Measurements from ENCODE around the gene SIM1.

The SIM1 gene

DNA sequence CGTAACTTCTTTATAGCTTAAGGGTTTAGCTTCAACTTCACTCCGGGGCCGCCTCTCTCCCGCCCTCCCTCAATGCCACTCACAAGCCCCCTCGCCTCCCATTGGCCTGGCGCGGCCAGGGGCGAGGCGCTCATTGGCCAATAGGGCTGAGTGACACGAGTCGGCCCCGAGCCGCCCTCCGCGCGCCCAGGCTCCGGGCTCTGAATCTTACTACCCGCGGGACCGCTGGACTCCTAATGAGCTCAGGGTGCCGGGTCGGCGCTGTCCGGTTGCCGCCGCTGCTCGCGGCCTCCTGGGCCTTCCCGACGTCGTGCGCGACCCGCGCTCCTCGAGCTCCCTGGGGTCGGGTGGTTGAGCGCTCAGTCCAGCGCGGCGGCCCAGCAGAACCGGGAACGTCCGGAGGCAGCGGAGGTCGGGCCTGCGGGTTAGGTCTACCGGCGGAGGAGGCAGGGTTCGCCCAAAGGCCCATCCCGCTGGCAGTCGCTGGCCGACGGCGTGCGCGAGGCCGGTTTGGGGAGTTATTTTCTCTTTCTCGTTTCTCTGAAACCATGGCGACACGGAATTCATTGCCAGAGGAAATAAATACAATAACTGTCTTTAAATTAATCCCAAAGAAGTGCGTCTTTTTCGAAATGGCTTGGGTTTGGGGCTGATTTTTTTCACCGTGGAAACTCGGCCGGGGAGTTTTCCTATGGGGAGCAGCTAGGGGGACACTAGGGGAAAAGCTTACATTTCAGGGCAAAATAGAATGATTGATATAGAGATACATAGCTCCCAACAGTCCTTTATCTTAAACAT, at the start of gene SIM1:
Gene SIM1 (minus strand): TSS at position 19 of the 798 bp plus-strand sequence. CDS start 1,453 bp downstream, outside the sequence.
- DNase-seq, result no peak

- DNase-seq, result no peak
Measured at GRCh38 chr6:100512203-100512862, 47.6 kb upstream of the SIM1 start.

GRCh38 chr6:100509101-100509500, 44.4 kb upstream of the SIM1 start:
- DNase-seq, result no peak

DNA sequence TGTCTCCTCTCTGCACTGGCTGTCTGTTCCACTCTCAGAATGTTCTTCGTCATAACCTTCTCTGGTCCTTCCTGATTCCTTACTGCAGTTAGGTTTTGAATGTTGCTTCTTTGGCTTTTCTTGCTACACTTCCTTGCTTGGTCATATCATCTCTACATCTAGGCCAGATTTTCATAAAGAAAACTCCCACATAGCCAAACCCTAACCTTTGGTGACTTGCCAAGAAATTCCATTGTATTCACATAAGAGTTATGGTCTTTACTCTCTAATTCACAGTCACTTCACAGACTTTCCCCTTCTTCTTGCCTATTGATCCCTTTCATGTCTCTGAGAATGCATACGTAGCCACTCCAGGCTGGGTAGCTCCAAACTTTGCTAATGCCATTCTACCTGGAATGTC, 41.9 kb upstream of the SIM1 start:
- DNase-seq, result no peak

- no peak for DNase-seq
Measured at GRCh38 chr6:100504786-100505737, 40.3 kb upstream of the SIM1 start.

GRCh38 chr6:100503043-100503705, 38.5 kb upstream of the SIM1 start:
- DNase-seq, result no peak

DNA sequence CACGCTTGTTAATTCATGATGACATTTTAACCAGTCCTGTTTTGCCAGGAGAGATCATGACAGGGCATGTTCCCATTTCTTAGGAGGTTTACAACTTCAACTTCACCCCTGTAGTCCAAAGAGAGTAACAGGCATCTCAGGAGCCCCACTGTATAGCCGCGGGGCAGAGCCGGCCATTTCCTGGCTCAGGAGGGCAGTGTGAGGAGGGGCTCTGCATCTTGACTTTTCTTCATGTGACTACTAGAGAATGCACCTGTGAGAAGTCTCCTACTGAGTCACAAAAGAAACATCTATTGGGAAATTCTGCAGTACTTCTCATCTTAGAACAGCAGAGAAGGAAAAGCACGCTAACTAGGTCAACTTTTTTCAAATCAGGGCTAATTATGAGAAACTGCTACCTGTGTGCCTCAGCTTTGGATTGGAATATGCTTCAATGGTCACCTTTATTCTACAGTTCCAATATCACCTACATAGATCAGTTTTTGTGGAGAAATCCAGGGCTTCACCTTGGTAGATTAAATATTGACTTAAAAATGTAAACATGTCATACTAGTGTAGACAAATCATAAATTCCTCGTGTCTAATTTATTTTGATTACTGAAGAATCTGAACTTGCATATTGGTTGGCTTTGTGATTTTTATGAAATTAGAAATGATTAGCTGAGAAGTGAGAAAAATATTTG, 28.6 kb upstream of the SIM1 start:
- DNase-seq, result no peak

DNA sequence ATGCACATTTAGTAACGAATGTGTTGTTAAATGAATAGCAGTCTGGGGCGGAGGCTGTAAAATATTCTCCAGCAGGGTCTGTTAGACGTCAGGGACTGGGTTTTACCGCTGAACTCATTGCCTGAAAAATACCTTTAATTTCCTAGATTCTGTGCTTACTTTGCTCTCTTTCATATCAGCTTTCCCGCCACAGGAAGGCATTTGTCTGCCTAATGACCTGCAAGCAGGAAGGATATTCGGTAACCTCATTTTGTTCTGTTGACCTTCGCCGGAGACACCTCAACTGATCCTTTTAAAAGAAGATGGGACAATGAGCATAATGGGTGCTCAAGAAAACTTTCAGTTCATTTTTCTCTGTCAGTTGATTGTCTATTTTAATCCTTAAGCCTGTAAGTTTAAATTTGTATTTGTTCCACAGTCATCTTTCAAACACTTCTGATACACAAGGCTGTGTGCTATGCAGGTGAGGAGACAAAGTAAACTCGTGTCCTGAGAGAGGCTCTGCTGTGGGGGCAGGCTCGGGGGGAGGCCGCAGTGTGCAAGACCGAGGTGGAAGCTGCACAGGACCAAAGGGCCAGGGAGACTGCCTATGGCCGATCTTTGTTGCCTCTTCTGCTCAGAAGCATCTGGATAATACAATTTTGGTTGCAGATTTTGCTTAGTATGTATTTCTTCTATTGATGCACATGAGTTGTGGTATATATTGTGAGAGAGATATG, 27.4 kb upstream of the SIM1 start:
- DNase-seq, result no peak

- no peak for DNase-seq
Measured at GRCh38 chr6:100490065-100490464, 25.3 kb upstream of the SIM1 start.

DNA sequence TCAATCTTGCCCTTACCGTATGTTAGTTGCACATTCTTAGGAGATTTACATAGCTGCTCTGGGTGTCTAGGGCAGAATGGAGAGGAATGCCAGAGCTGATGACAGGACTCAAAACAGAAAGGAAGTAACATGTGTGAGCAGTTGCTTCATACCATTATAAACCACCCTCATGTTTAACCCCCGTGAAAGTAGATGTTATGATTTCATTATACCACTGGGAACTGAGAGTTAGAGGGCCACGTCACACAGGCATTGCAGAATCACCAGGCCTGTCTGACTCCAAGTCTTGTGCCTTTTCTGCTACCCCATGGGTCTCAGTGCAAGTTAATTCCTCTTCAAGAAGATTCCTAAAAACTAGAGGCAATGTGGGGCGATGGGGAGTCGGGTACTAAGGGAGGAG, 23.5 kb upstream of the SIM1 start:
- no peak for DNase-seq

GRCh38 chr6:100487638-100488037, 22.9 kb upstream of the SIM1 start:
- no peak for DNase-seq

DNA sequence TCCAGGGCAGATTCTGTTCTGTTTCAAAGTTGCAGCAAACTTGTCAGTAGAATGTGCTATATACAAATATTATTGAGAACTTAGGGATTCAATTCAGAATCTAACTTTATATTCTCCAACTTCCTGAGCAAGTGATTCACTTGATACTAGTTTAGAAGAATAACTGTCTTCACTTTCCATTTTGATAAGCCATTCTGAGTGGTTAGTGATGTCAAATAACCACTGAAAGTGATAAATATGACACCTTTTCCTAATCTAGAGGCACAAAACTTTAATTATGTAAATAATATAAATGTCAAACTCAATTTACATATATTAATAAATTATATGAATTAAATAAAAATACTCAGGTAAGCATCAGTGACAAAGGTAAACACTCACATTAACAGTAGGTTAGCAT, 20.5 kb upstream of the SIM1 start:
- no peak for DNase-seq

GRCh38 chr6:100484474-100484873, 19.8 kb upstream of the SIM1 start:
- DNase-seq, result no peak

DNA sequence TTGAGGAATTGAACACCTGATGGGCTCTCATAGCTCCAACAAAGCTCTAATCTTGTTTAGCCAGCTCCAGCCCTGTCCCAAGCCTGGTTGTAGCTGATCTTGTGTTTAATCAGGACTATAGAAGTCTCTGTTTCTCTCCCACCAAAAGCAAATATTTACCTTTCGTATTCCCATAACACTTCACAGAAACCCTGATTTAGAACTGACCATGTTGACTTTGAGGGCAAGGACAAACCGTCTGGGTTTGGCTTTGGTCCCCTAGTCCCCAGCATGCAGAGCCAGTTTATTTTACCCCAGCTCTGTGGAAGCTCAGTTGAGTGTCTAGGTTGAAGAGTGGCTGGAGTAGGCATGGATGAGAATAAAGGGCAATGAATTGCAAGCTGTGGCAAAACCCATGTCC, 18.0 kb upstream of the SIM1 start:
- no peak for DNase-seq

- no peak for DNase-seq
Measured at GRCh38 chr6:100479179-100480035, 14.7 kb upstream of the SIM1 start.

GRCh38 chr6:100475554-100476320, 11.0 kb upstream of the SIM1 start:
- DNase-seq, result no peak

DNA sequence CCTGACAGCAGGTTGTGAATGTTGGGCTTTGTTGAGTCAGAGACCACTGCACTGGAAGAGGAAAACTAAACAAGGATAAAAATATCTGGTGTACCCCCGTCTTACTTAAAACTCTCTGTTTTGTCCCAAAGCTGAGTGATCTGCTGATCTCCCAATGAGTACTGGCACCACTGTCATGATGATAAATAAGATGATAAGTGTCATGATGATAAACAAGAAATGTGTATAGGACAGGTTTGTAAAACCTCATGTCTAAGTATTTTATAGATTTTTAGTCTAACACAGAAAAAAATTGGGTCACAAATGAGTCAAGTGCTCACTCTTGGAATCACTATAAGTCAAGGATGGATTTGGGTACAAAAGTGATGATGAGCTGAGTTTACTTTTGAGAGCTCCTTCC, 8.5 kb upstream of the SIM1 start:
- no peak for DNase-seq

- DNase-seq, result no peak
Measured at GRCh38 chr6:100472674-100473073, 8.0 kb upstream of the SIM1 start.

DNA sequence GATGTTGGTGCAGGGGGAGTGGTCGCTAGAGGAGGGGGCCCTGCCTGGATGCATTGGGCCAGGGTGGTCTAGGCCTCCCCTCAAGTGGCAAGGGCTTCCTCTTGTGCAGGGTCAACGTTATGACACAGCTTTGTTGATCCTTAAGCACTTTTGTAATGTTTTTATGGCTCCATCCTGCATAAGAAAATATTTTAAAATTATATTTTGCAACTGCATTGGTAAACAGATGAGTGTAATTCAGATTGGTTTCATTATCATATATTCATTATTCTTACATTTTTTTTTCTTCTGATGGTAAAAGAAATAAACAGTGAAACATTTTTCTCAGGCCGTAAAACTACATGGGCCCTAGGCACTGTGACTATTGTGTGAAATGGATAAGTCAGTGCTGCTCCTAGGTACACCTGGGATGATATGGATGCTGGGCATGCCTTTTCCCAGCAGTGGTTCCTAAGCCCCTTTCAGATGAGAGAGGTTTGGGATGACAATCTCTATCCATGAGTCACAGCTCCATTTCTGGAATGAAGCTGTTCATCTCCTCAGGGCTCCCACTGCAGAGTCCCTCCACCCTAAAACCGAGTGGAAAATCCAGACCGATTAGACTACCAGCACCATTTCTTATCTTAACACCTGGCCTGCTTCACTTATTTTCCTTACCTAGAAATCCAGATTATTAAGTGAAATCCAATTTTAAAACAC, 5.8 kb upstream of the SIM1 start:
- DNase-seq, result no peak

Measured in activated effector memory CD4-positive, alpha-beta T cell treated with anti-CD3 and anti-CD28 coated beads, Interleukin-2, amount 50 U/mL, for 16 hours (primary cell).